HL-60 (cell line): ENCODE results near the gene SEBOX. TPM values are rescaled to one million over a fixed set of nuclear protein-coding genes. Genes with fewer than 3 reads are reported as not detected.

Source experiments
- DNase-seq, 2 experiments: peaks; one replicate each; pipeline ENCODE4 v3.0.0-alpha.2; 2010 to 2020; ENCODE audit warnings: low read depth in 1 of 2, low spot score in 1 of 2
- H3K27ac ChIP-seq: fragments of 250-450 bp; sonication (Bioruptor Pico); replicated peaks from 2 replicates; pipeline ENCODE4 v1.5.1; 2020; ENCODE audit warnings: mild to moderate bottlenecking, moderate library complexity
- H3K27me3 ChIP-seq: fragments of 250-450 bp; sonication (Bioruptor Pico); 2 replicates; pipeline ENCODE4 v1.5.1; 2021; ENCODE audit warnings: mild to moderate bottlenecking, moderate library complexity; ENCODE audit not compliant: insufficient read depth, poor library complexity, severe bottlenecking
- H3K4me3 ChIP-seq: replicated peaks from 2 replicates; pipeline ENCODE4 v1.5.1; 2011; ENCODE audit warnings: mild to moderate bottlenecking, control low read depth, low read length; ENCODE audit not compliant: insufficient read depth
- GABPA ChIP-seq: IDR thresholded peaks from 2 replicates; pipeline ENCODE4 v1.6.1; 2012; ENCODE audit warnings: low read depth
- POLR2AphosphoS5 ChIP-seq: IDR thresholded peaks from 2 replicates; pipeline ENCODE4 v1.6.1; 2012; ENCODE audit warnings: low read depth
- SPI1 ChIP-seq: IDR thresholded peaks from 2 replicates; pipeline ENCODE4 v1.6.1; 2012; ENCODE audit warnings: low read depth, mild to moderate bottlenecking, borderline replicate concordance
- microRNA-seq: library from miRNA; unstranded; fragments of <30 nt; microRNA quantifications from one replicate; pipeline ENCODE4, GENCODE V29; 2018
- TF ChIP-seq, protein P1 (sequence below): IDR thresholded peaks from one replicate; pipeline ENCODE4 v1.5.1; 2011; ENCODE audit warnings: low read length, control low read depth, inconsistent platforms; ENCODE audit not compliant: insufficient read depth
- TF ChIP-seq, protein P2 (sequence below): IDR thresholded peaks from 2 replicates; pipeline ENCODE4 v1.6.1; 2012; ENCODE audit warnings: low read depth; ENCODE audit not compliant: insufficient replicate concordance

Gene SEBOX

DNA sequence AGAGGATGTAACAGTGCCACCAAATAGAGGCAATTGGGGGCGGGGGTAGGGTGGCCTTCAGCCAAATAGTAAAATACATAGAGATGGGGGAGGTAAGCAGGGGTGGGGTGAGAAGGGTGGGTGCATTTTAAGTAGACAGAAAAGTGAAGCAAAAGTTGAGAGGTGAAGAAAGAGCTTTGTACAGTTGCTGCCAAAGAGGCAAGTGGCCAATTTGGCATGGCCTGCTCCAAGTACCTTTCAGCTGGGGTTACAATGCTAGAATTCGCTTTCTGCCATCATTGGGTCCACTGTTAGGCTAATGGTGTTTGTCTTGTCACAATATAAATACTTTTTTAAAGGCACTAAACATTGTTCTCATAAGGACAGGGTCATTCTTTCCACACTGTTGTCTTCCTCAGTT, 51.2 kb downstream of the SEBOX start:
- no peak overlapping the region for H3K4me3 ChIP-seq
- no peak for DNase-seq
- no peak for TF ChIP-seq SPI1
- no peak for TF ChIP-seq POLR2AphosphoS5
- TF ChIP-seq, protein P1, sequence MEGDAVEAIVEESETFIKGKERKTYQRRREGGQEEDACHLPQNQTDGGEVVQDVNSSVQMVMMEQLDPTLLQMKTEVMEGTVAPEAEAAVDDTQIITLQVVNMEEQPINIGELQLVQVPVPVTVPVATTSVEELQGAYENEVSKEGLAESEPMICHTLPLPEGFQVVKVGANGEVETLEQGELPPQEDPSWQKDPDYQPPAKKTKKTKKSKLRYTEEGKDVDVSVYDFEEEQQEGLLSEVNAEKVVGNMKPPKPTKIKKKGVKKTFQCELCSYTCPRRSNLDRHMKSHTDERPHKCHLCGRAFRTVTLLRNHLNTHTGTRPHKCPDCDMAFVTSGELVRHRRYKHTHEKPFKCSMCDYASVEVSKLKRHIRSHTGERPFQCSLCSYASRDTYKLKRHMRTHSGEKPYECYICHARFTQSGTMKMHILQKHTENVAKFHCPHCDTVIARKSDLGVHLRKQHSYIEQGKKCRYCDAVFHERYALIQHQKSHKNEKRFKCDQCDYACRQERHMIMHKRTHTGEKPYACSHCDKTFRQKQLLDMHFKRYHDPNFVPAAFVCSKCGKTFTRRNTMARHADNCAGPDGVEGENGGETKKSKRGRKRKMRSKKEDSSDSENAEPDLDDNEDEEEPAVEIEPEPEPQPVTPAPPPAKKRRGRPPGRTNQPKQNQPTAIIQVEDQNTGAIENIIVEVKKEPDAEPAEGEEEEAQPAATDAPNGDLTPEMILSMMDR: no peak
- TF ChIP-seq, protein P2, sequence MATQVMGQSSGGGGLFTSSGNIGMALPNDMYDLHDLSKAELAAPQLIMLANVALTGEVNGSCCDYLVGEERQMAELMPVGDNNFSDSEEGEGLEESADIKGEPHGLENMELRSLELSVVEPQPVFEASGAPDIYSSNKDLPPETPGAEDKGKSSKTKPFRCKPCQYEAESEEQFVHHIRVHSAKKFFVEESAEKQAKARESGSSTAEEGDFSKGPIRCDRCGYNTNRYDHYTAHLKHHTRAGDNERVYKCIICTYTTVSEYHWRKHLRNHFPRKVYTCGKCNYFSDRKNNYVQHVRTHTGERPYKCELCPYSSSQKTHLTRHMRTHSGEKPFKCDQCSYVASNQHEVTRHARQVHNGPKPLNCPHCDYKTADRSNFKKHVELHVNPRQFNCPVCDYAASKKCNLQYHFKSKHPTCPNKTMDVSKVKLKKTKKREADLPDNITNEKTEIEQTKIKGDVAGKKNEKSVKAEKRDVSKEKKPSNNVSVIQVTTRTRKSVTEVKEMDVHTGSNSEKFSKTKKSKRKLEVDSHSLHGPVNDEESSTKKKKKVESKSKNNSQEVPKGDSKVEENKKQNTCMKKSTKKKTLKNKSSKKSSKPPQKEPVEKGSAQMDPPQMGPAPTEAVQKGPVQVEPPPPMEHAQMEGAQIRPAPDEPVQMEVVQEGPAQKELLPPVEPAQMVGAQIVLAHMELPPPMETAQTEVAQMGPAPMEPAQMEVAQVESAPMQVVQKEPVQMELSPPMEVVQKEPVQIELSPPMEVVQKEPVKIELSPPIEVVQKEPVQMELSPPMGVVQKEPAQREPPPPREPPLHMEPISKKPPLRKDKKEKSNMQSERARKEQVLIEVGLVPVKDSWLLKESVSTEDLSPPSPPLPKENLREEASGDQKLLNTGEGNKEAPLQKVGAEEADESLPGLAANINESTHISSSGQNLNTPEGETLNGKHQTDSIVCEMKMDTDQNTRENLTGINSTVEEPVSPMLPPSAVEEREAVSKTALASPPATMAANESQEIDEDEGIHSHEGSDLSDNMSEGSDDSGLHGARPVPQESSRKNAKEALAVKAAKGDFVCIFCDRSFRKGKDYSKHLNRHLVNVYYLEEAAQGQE: no peak
- no peak for TF ChIP-seq GABPA
- no peaks in the 10 kb centered on the region for H3K27me3 ChIP-seq
- H3K27ac ChIP-seq: no peak overlapping the region

Small RNA genes lying within 50 kb of the gene (microRNA-seq; reads per million reads assigned to microRNA genes)
- gene MIR4723: not detected
